ENCODE results near the gene COX10.

The COX10 gene

GRCh38 chr17:14091367-14091766, 22.1 kb downstream of the COX10 start:
- TF ChIP-seq, protein P1, sequence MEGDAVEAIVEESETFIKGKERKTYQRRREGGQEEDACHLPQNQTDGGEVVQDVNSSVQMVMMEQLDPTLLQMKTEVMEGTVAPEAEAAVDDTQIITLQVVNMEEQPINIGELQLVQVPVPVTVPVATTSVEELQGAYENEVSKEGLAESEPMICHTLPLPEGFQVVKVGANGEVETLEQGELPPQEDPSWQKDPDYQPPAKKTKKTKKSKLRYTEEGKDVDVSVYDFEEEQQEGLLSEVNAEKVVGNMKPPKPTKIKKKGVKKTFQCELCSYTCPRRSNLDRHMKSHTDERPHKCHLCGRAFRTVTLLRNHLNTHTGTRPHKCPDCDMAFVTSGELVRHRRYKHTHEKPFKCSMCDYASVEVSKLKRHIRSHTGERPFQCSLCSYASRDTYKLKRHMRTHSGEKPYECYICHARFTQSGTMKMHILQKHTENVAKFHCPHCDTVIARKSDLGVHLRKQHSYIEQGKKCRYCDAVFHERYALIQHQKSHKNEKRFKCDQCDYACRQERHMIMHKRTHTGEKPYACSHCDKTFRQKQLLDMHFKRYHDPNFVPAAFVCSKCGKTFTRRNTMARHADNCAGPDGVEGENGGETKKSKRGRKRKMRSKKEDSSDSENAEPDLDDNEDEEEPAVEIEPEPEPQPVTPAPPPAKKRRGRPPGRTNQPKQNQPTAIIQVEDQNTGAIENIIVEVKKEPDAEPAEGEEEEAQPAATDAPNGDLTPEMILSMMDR (IDR thresholded peaks at IDR 0.05; ENCODE audit: low read depth, low read length, missing control alignments) = no peak
- H3K4me3 ChIP-seq (ENCODE audit: low read depth, low read length) = no peak overlapping the region
- in situ Hi-C loops (cut with HindIII; ENCODE audit: low pct_ligation_motif_present, low sequenced_read_pairs) = no loop called here
- no peaks in the 10 kb centered on the region for H3K27me3 ChIP-seq (replicated peaks)
- DNase-seq = no peak
- no peak overlapping the region for H3K27ac ChIP-seq
- H3K36me3 ChIP-seq (replicated peaks) = no peaks in the 10 kb centered on the region

- Histone ChIP-seq H3K4me3 (ENCODE audit: low read depth, low read length) (no peak overlapping the region), H3K27ac (no peak overlapping the region), H3K36me3 (replicated peaks) (no peaks in the 10 kb centered on the region), H3K27me3 (replicated peaks) (no peaks in the 10 kb centered on the region)
- in situ Hi-C loops (cut with HindIII; ENCODE audit: low pct_ligation_motif_present, low sequenced_read_pairs) = no loop called here
- TF ChIP-seq, protein P1 (IDR thresholded peaks at IDR 0.05; ENCODE audit: low read depth, low read length, missing control alignments) = no peak
- DNase-seq = no peak
Measured at GRCh38 chr17:14092808-14093207, 23.5 kb downstream of the COX10 start.

DNA sequence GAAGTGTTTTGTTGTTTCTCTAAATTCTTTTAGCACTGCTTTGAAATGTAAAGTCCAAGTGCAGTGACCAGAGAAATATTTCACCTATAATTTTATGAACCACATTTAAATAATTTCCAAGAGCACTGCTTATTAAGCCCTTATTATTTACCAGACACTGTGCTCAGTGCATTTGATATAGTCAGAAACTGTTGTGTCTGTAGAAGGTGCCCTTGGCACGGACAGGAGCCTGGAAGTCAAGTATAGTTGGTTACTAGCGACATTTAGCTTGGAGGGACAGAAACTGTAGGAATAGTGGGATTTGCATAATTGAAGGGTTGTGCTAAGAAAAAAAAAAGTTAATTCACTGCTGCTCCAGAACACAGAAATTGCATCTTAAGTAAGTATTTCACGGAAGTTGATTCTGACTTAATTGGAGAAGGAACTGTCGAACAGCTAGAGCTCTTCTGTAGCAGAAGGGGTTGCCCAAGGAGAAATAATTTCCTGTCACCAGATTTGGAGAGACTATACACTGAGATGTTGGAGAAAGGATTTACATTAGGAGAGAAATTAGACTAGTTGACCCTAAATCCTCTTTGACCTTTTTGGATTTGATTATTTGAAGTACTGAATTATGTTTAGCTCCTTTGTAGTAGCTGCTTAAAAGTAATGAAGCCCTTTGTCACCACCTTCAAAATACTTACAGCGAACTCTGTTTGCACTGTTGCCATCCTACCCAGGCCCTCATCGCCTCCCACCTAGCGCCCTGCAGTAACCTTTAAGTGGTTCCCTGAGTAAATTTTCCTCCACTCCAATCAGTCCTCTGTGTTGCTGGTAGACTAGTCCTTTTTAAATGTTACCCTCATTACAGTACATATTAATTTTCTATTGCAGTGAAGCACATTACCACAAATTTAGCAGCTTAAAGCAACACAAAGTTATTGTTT, 25.6 kb downstream of the COX10 start:
- Histone ChIP-seq H3K4me3 (ENCODE audit: low read depth, low read length) (no peak overlapping the region), H3K27ac (no peak overlapping the region), H3K36me3 (replicated peaks) (no peaks in the 10 kb centered on the region), H3K27me3 (replicated peaks) (no peaks in the 10 kb centered on the region)
- DNase-seq = no peak
- in situ Hi-C loops (cut with HindIII; ENCODE audit: low pct_ligation_motif_present, low sequenced_read_pairs) = no loop called here
- TF ChIP-seq, protein P1 (IDR thresholded peaks at IDR 0.05; ENCODE audit: low read depth, low read length, missing control alignments) = no peak

- TF ChIP-seq, protein P1 (IDR thresholded peaks at IDR 0.05; ENCODE audit: low read depth, low read length, missing control alignments) = no peak
- Histone ChIP-seq H3K27me3 (replicated peaks) (no peaks in the 10 kb centered on the region), H3K36me3 (replicated peaks) (no peaks in the 10 kb centered on the region), H3K27ac (no peak overlapping the region), H3K4me3 (ENCODE audit: low read depth, low read length) (no peak overlapping the region)
- DNase-seq = no peak
- in situ Hi-C loops (cut with HindIII; ENCODE audit: low pct_ligation_motif_present, low sequenced_read_pairs) = no loop called here
Measured at GRCh38 chr17:14095631-14096030, 26.3 kb downstream of the COX10 start.

GRCh38 chr17:14098246-14098645, 28.9 kb downstream of the COX10 start:
- TF ChIP-seq, protein P1 (IDR thresholded peaks at IDR 0.05; ENCODE audit: low read depth, low read length, missing control alignments) = no peak
- Histone ChIP-seq H3K36me3 (replicated peaks) (no peaks in the 10 kb centered on the region), H3K4me3 (ENCODE audit: low read depth, low read length) (no peak overlapping the region), H3K27ac (no peak overlapping the region), H3K27me3 (replicated peaks) (no peaks in the 10 kb centered on the region)
- in situ Hi-C loops (cut with HindIII; ENCODE audit: low pct_ligation_motif_present, low sequenced_read_pairs) = no loop called here
- DNase-seq = no peak
